ENCODE results near the gene POMT2.

POMT2 gene

DNA sequence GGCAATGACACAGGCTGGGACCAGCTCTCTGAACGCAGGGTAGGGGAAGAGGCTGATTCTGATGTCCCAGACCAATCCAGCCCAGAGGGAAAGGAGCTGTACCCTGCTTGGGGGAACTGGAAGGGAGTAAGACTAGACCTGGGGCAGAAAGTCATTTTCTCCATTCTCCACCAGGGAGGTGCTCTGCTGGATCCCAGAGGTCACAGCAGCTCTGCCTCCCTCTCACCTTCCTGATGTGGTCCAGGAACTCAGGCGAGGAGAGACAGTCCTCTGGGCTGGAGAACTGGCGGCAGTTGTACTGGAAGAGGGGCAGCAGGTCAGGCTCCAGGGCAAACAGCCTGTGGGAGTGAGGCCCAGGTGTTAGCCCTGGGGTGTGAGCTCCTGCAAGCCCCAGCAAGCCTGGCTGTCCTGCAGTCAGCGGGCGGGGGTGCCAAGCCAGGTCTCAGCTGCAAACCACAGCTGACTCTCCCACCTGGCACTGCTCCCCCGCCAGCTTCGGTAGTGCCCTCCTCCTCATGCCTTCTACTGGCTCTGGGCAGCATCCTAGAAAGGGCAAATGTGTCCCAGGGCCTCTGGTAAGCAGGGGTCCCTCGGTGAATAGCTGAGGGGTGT, 51.6 kb downstream of the POMT2 start:
- no peak for FAIRE-seq
- no peak for DNase-seq (ENCODE audit: low spot score)

DNA sequence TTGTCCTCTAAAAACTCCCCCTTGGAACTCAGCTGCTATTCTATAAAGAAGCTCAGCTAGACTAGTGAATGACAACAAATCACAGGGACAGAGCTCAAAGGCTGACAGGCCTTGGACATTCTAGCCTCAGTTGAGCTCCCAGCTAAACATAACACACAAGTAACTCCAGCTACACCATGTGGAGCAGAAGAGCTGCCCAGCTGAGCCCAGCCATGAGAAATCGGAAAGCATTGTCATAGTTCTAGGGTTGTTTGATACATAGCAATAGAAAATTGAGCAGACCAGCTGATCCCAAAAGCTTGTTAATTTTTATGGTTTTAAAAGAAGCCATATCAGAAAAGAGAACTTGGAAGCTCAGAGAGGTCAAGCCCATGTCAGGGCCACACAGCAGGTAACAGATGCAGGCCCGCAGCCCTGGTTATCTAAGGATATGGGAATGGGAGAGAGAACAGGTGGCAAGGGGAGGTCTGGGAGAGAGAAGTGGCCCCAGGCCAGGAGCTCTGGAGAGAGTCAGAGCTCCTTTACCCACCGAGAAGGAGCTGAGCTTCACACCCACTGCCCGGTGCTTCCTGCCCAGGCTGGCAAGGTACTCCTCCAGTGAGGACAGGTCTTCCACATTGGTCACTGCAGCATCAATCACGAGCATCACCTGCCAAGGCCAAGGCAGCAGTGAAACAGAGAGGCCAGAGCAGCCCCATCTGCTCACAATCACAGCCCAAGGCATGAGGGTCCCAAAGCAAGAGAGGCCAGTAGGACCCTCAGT, 52.6 kb downstream of the POMT2 start:
- DNase-seq (ENCODE audit: low spot score) (no peak), FAIRE-seq (no peak)

DNA sequence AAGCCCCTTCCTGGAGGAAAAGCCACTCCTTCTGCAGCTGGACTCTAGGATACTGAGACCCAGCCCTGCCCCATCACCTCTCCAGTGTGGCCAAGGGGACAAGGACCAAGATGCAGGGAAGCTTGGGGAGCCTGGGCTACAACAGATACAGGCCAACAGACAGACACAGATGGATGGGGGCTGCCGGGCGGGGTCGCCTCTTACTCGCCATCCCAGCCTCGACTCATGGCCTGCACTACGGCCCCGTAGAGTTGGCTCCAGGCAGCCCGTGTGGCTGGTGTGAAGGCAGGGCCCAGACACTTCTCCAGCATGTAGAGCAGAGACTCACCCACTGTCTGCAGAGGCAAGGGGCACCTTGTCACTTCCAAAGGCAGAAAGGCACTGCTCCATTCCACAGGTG, 54.3 kb downstream of the POMT2 start:
- no peak for DNase-seq (ENCODE audit: low spot score)
- no peak for FAIRE-seq

DNA sequence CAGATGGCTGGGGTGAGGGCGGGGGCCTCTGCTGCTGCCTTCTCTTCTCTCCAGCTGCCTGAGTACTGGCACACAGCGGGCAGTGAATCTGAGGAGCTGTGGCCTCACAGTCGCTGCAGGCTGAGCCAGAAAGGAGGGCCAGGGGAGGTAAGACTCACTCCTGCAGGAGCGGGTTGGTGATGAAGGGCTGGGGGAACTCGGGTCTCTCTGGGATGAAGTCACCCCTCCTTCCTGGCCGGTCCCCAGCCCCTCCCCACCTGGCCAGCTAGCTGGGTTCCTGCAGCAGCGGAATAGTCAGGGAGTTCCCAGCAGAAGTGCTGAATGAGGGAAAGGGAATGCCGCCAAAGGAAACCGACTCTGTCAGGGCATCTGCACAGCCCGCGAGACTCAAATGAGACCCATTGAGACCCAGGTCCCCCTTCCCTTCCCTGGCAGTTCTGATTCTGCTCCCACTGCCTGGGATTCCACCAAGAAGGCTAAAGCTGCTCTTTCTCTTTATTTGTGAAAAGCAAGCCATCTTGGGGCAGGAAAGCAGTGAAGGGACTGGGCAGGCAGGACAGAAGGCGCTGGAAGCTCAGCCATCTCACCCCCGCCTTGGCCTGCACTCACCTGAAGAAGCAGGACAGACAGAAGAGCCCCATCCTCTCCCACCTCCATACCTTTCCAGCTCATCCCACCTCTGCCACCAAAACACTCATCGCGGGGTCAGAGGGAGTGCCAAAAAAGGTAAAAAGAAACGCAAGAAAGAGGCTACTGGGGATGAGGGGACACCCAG, 54.9 kb downstream of the POMT2 start:
- no peak for DNase-seq (ENCODE audit: low spot score)
- FAIRE-seq, result no peak

DNA sequence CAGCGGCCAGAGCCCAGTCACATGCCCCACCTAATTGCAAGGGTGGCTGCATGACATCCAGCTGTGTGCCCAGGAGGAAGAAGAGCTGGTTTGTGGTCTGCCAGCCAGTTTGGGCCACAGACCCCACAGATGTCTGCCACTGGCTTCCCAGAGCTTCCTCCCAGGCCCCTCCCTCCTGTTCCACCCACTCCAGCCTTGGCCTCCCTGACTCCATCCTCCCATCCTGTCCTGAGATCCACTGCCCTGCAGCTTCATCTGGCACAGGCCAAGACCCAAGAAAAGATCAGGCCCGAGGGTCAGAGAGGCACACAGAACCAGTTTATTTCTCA, 55.5 kb downstream of the POMT2 start:
- no peak for DNase-seq (ENCODE audit: low spot score)
- FAIRE-seq, result no peak

DNA sequence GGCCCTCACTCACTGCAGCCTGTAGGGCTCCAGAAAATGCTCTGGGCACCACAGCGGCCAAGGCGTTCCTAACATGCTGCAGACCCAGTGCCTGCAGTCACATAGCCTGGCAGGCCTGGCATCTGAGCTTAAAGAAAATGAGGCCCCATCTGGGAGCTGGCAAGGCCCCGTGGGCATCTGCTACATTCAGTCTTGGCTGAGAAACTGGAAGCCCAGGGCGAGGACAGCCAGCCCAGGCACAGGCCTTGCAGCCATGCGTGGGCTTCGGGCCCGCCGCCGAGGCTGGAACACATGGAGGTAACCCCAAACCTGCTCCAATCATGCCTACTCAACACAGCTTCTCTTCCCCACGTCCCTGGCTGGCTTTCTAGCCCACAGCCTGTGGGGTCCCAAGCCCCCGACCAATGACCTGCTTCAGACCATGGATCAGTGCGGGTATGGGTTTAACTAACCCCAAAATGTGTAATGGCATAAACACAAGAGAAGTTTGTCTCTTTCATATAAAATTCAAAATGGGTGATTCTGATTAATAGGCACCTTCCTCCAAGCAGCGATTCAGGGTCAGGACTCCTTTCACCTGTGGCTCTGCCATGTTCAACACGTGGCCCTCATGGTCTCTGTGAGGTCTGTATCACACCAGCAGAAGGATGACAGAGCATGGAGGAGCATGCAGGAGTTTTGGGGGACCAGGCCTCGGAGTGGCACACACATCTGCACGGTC, 56.1 kb downstream of the POMT2 start:
- DNase-seq (ENCODE audit: low spot score) (no peak), FAIRE-seq (no peak)

DNA sequence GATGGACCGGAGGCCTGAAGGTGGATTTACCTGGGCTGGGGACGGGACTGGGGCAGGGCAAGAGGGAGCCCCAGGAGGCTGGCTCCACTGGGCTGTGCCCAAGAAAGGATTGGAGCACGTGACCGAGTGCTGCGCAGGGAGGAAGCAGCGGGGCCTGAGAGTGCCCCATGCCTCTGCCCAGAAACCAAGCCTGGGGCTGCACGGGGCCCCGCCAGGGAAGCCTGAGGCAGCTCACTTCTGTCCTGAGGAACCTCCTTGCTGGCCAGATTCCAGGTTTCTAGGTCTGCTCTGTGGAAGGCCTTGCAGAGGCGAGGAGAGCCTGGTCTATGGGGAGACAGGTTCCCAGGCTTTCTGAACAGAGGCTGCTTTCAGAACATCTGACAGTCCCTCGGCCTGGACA, 60.1 kb downstream of the POMT2 start:
- no peak for FAIRE-seq
- DNase-seq (ENCODE audit: low spot score), result no peak

DNA sequence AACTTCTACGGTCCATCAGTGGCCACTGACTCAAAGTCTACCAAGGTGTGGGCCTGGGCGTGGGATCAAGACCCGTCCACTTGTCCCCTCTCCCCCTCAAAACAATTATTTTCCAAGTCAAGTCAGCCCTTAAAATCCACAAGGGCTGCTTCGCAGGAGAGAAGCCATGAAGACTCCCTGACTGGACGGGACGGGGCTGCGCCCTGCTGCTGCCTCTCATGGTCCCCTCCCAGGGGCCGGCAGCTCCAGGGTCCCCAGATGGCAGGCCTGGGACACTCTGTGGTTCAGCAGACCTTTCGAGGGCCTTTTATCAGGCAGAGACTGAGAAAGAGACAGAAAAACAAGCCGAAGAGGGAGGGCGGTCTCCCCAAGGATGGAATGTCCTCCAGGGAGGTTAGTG, 60.5 kb downstream of the POMT2 start:
- DNase-seq (ENCODE audit: low spot score) (no peak), FAIRE-seq (no peak)

DNA sequence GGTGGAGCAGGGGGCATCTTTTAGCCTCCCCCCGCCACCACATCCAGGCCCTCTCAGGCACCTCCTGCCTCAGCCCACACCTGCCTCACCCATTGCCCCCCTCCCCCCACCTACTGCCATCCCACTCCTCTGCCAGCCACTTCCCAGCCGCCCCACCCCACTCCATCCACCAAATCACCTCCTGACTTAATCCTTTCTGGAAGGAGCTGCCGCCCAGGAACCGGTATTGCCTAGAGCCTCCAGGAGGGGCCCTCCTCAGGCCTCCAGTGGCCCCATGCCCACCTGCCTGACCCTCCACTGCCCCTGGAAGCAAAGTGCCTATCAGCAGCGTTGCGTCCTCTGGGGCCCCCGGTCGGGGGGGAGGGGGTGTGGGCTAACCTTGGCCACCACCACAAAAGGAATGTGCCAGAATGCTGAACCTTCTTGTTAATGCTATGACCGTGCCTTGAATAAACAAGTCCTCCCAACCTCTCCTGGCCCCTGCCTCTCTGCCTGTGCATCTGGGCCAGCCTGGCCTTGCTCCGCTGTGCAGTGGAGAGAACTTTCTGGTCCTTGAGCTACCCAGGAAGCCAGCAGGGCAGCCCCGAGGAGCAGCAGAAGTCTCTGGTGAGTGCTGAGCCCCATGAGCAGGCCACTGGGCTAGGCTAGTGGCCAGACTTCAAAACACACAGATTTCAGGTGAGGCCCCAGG, 61.5 kb downstream of the POMT2 start:
- FAIRE-seq (no peak), DNase-seq (ENCODE audit: low spot score) (no peak)

DNA sequence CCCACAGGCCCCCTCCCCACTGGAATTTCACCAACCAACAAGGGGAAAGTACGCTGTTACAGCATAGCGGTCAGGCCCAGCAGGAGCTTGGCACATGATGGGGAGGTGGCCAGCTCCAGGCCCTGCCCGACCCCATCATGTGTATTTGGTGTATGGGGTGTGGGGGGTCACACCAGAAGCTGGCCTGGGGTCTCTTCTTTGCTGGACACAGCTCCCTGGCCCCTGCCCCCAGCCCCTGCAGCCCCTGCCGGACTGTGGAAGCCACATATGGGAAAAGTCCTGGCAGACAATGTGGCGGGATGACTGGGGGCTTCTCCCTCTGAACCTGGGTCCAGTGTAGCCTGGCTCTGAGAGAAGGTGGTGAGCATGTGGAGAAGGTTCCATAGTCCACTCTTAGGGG, 62.1 kb downstream of the POMT2 start:
- DNase-seq (ENCODE audit: low spot score) (no peak), FAIRE-seq (no peak)

DNA sequence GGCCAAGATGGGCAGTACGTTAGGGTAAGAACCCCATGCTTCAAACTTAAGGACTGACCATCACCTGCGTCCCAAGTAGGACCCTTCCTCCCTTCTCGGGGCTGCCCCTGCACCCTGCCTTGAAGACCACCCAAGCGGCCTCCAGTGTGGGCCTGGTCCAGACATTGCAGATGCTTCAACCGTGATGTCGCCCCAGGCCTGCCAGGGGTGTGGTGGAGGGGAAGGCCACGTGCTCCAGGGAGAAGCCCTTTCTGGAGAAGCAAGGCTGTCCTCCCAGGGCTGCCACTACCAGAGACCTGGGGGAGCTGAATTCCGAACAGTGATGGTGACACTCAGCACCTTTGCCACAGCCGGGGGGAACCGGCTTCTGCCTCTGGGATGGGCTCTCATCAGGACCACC, 63.0 kb downstream of the POMT2 start:
- DNase-seq (ENCODE audit: low spot score) (no peak), FAIRE-seq (no peak)

DNA sequence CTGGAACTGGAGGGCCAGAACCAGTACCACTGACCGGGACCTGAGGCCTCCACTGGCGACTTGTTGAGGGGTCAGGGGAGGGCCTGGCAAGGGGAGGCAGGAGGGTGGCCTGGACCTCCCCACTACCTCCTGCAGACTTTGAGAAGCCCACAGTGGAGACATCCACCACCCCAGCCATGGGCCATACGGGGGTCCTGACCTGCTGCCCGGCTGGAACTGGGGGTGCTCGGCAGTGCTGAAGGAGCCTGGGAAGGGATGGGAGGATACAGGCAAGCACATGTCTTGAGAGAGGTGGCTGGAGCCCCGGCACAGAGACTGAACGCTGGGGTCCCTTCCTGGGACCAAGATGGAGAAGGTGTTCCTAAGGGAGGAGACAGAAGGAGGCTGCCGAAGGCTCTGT, 64.0 kb downstream of the POMT2 start:
- FAIRE-seq, result no peak

DNA sequence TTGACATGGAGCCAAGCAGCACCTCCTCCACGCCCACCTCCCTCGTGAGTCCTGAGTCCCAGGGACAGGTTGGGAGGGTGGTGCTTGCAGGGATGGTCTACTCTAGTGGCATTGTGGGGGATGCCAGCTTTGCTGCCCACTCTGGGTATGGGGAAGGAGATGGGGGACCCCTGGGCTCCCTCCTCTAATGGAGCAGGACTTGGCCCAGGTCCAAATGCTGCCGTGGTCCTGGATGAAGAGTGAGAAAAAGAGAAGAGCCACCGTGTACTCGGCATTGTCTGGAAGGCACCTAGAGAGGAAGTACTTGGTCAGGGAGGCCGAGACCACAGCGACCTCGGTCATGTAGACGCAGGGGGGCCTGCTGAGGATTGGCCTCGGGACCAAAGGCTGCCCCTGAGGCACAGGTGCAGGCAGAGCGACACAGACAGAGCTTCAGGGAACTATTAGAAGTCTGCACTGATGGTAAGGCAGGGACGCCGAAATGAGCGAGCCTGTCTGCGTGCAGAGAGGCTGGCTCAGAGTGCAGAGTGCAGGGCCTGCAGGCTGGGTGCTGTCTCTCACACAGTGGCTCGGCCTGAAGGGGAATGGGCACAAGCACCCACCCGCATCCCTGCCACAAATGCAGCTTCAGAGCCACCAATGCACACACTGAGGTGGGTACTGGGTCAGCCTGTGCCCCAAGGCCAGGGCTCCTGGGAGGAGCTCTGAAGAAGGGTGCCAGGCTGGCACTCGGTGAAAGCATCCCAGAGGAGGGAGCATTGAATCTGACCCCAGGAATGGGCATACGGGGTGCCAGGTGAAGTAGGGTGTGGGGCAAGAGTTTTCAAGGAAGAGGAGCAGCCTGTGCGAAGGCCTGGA, 67.1 kb downstream of the POMT2 start:
- DNase-seq (ENCODE audit: low spot score), result no peak
- no peak for FAIRE-seq

More for the DNA sequence above, 64.0 kb downstream of the POMT2 start:
- no peak for DNase-seq (ENCODE audit: low spot score)

DNA sequence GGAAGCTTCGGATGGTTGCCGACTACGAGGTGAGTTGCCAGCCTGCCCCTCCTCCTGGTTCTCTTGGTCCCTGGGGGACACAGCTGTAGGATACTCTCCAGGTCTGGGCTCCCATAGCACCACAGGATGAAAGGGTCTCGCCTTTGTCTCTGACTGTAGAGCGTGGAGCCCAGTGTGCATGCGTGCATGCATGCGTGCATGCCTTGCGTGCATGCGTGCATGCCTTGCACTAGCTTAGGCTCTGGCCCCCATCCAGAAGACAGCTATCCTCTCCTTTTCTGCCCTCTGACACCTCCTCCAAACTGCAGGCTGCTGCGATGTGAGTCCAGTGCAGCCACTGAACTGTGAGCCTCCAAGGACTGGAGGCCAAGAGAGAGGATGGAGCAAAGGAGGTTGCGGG, 68.8 kb downstream of the POMT2 start:
- no peak for DNase-seq (ENCODE audit: low spot score)
- no peak for FAIRE-seq

DNA sequence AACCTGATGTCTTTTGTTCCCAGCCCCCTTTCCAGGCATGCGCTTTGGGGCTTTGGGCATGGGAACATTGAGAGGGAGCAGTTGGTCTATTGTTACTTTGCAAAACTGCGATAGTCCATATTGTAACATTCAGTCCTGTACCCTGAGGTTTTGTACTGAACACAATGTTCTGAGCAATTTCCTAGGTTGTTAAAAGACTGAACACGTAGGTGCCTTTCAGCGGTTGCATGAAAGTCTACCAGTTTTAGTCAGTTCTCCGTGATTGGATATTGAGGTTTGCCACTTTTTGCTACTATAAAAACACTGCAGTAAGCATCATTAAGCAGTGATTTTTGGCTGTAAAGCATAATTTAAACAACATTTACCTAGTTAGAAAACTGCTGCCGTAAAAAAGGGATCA, 69.8 kb downstream of the POMT2 start:
- DNase-seq (ENCODE audit: low spot score), result no peak
- FAIRE-seq, result no peak

DNA sequence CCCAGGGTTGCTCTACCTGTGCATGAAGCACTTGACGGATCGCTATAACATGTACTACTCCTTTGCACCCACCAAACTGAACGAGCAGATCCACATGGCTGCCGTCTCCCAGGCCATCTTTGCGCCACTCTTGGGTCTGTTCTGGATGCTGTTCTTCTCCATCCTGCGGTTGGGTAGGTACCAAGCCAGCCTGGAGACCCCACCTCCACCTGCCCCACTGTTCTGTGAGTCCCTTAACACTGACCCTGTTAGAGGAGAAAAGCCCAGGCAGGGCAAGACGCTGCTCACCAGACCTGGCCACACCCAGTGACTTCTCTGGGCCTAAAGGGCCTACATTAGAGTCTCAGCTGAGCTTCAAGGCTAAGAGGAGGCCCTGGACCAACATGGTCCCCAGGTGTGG, 71.4 kb downstream of the POMT2 start:
- DNase-seq (ENCODE audit: low spot score) (no peak), FAIRE-seq (no peak)

DNA sequence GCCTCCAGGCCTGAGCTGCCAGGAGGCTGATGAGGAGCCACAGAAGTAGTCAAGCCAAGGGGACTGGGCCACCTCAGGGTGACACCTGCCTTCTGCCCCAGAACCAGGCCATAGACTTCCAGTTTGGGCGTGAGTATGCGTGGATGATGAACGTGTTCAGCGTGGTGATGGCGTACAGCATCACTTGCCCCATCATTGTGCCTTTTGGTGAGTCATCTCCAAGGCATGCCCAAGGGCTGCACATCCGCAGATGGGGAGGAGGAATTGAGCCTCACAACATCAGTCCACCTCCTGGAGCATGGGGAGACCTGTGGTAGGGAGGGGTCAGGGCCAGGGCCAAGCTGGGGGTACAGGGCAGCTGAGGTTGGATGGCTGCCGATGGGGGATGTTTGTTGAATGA, 72.0 kb downstream of the POMT2 start:
- no peak for FAIRE-seq

DNA sequence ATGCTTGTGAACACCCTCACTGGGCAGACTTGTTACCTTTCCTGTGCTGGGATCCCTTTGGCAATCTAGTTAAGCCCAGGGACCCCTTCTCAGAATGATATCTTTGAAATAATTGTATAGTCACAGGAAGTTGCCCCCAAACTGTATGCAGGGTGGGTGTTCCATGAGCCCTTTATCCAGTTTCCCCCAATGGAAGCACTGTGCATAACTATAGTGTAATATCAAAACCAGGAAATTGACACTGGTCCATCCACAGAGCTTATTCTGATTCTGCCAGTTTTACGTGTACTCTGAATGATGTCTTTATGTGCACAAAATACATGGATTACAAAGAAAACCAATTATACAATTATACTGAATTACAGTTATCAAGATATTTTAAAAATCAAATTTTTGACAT, 73.9 kb downstream of the POMT2 start:
- no peak for FAIRE-seq
- DNase-seq (ENCODE audit: low spot score), result no peak

More for the DNA sequence above, 72.0 kb downstream of the POMT2 start:
- no peak for DNase-seq (ENCODE audit: low spot score)

DNA sequence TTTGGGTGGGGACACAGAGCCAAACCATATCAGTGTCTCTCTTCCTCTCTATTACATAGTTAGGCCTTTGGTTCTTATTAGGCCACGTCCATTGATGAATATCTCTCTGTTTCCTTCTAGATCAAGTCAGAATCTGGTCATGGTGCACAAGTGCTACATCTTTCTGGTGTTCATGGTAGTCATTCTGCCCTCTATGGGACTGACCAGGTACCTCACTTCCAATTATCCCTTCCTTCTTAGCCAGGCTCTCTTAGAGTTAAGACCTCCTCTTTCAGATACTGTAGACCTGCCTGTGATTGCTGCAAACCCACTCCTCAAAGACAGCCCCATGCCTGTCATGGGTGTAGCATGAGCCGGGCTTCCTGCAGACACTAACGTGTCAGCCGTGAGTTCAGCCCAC, 74.9 kb downstream of the POMT2 start:
- FAIRE-seq, result no peak
- no peak for DNase-seq (ENCODE audit: low spot score)

DNA sequence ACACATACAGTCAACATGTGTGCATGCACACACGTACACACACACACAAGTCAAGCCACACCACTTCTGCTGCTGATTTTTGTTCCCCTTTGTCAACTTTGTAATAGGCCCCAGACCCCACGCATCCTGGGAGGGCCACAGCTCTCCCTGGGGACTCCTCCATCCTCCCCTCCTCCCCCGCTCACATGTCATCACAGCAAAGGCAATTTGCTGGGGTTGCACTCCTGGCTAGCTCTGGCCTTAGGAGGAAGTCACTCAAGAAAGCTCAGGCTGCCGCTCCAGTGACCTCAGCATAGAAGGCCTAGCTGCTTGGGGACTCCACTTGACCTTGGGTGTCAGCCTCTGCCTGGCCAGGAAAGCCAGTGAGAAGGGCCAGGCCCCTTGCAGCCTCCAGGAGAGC, 76.8 kb downstream of the POMT2 start:
- DNase-seq (ENCODE audit: low spot score), result no peak
- no peak for FAIRE-seq

DNA sequence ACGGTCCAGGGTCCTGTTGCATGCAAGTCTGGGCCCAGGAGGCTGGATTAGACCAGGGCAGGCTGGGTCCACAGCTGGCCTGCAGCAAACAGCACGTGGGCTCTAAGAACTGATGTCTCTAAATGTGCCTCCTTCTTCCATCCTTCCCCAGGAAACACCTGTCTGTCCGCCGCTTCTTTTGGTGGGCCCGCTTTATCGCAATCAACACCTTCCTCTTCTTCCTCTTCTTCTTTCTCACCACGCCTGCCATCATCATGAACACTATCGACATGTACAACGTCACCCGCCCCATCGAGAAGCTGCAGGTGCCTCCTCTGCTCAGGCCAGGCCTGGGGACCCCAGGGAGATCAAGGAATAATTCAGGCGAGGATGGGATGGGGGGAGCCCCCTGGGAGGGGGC, 77.9 kb downstream of the POMT2 start:
- FAIRE-seq (no peak), DNase-seq (ENCODE audit: low spot score) (no peak)

All from RCC 7860 (cell line).